Testis (tissue), 3 donors: ENCODE measurements around the gene TTC23. TPM values are rescaled to one million over a fixed set of nuclear protein-coding genes. Genes with fewer than 3 reads are reported as not detected.
A peak's percentile ranks its signal among the peaks of the same experiment; 100 is the strongest.

Experiments used
- DNase-seq: peaks from one replicate; pipeline ENCODE4 v3.0.0-alpha.2; 2019
- H3K27ac ChIP-seq, 2 donors: fragments of 200-600 bp; sonication (generic); one replicate each; pipeline ENCODE4 v1.5.1; 2019
- H3K27me3 ChIP-seq: fragments of 200-600 bp; sonication (generic); one replicate; pipeline ENCODE4 v1.5.1; 2019
- H3K36me3 ChIP-seq: fragments of 200-600 bp; sonication (generic); one replicate; pipeline ENCODE4 v1.5.1; 2017; ENCODE audit warnings: low read depth; ENCODE audit errors: missing control alignments
- H3K4me1 ChIP-seq: fragments of 200-600 bp; sonication (generic); one replicate; pipeline ENCODE4 v1.5.1; 2019
- H3K4me3 ChIP-seq, 2 donors: fragments of 200-600 bp; sonication (generic); one replicate each; pipeline ENCODE4 v1.5.1; 2017 to 2019
- H3K9me3 ChIP-seq: fragments of 200-600 bp; sonication (generic); one replicate; pipeline ENCODE4 v1.5.1; 2017
- CTCF ChIP-seq, 3 experiments: fragments of 450-650 bp in 2 of 3; fragments of 200-600 bp in 1 of 3; sonication (generic) in 1 of 3; IDR thresholded peaks; one replicate each; pipeline ENCODE4 v1.5.1; 2016 to 2019; ENCODE audit warnings: antibody characterized with exemption in 3 of 3, mild to moderate bottlenecking in 2 of 3, moderate library complexity in 1 of 3
- POLR2A ChIP-seq: fragments of 450-650 bp; IDR thresholded peaks from one replicate; pipeline ENCODE4 v1.6.1; 2017; ENCODE audit warnings: antibody characterized with exemption, mild to moderate bottlenecking, moderate library complexity
- WGBS, 2 donors: methylation state at CpG; one replicate each; pipeline ENCODE4 v1.1.5; 2018; 5-methylcytosine and 5-hydroxymethylcytosine counted together
- intact Hi-C: fragments of 100-400 bp; cut with DNase I; formaldehyde crosslinking; loops from one replicate; pipeline ENCODE4 v1.15.1; 2023; ENCODE audit warnings: low total_unique reads
- polyA plus RNA-seq: library from polyadenylated mRNA; stranded (reverse); fragments of 350-450 nt; fragmentation: Illumina TruSeq; extraction: RNeasy Lipid Tissue Mini Kit (QIAGEN cat#74804); gene quantifications from one replicate; pipeline ENCODE4 v1.2.3, GENCODE V29; 2014; ENCODE audit warnings: low read depth, low replicate concordance; ENCODE audit not compliant: insufficient read depth
- total RNA-seq, 2 donors: library from RNA; depleted of rRNA; stranded (reverse); fragments of >200 nt; gene quantifications; one replicate each; pipeline ENCODE4 v1.2.3, GENCODE V29; 2016

TTC23 gene
- total and polyA plus RNA-seq, 3 donors from 2014 or later, result 26.6 to 40.5 (median 37.2) TPM

GRCh38 chr15:99169769-99170311 lies 79.5 kb downstream of the TTC23 start:
- no peaks in the 10 kb centered on the region for H3K36me3 ChIP-seq
- peaks cover 5% of the 10 kb centered on the region for H3K4me1 ChIP-seq
- 56 to 72% methylated on average over 10 of the region's 10 CpGs for WGBS, 2 donors
- H3K9me3 ChIP-seq, result no peaks in the 10 kb centered on the region
- H3K27ac ChIP-seq, result peak overlapping the region in 1 of 2 donors; percentile 31
- H3K27me3 ChIP-seq, result no peaks in the 10 kb centered on the region
- TF ChIP-seq POLR2A (no peak), CTCF (IDR thresholded peaks at IDR 0.05) (no peak)
- no peak overlapping the region for H3K4me3 ChIP-seq
- DNase-seq, result peak; percentile 29
- intact Hi-C loops, result no loop called here

GRCh38 chr15:99168601-99169580 lies 80.5 kb downstream of the TTC23 start:
- Histone ChIP-seq H3K4me3 (no peak overlapping the region), H3K36me3 (no peaks in the 10 kb centered on the region), H3K4me1 (no peaks in the 10 kb centered on the region), H3K9me3 (no peaks in the 10 kb centered on the region), H3K27ac (peak overlapping the region in 1 of 2 donors; percentile 31), H3K27me3 (no peaks in the 10 kb centered on the region)
- WGBS, 2 donors, result 93 to 95% methylated on average over 4 to 5 of the region's 5 CpGs
- peak; percentile 4 for DNase-seq
- TF ChIP-seq POLR2A (no peak), CTCF (IDR thresholded peaks at IDR 0.05) (no peak)
- intact Hi-C loops, result no loop called here

GRCh38 chr15:99167640-99168039 lies 81.7 kb downstream of the TTC23 start:
- Histone ChIP-seq H3K36me3 (no peaks in the 10 kb centered on the region), H3K4me3 (no peak overlapping the region), H3K9me3 (no peaks in the 10 kb centered on the region), H3K27ac (no peak overlapping the region), H3K4me1 (no peaks in the 10 kb centered on the region), H3K27me3 (no peaks in the 10 kb centered on the region)
- intact Hi-C loops, result no loop called here
- no peak for DNase-seq
- TF ChIP-seq POLR2A (no peak), CTCF (IDR thresholded peaks at IDR 0.05) (no peak)
- WGBS, 2 donors, result 82 to 92% methylated on average over 5 to 6 of the region's 6 CpGs

GRCh38 chr15:99167201-99167600 lies 82.2 kb downstream of the TTC23 start:
- 78 to 82% methylated on average over 5 of the region's 5 CpGs for WGBS, 2 donors
- peak; percentile 0 for DNase-seq
- no peak overlapping the region for H3K4me3 ChIP-seq
- no peaks in the 10 kb centered on the region for H3K27me3 ChIP-seq
- intact Hi-C loops, result no loop called here
- H3K36me3 ChIP-seq, result no peaks in the 10 kb centered on the region
- no peak overlapping the region for H3K27ac ChIP-seq
- no peaks in the 10 kb centered on the region for H3K4me1 ChIP-seq
- H3K9me3 ChIP-seq, result no peaks in the 10 kb centered on the region
- TF ChIP-seq CTCF (IDR thresholded peaks at IDR 0.05) (no peak), POLR2A (no peak)
